T1000 (cell line): ENCODE data around the gene JAKMIP2.

Source experiments
- DNase-seq: peaks from one replicate; lab custom pipeline; 2025; ENCODE audit warnings: mixed read lengths; lab: John Stamatoyannopoulos, UW

Gene JAKMIP2

DNA sequence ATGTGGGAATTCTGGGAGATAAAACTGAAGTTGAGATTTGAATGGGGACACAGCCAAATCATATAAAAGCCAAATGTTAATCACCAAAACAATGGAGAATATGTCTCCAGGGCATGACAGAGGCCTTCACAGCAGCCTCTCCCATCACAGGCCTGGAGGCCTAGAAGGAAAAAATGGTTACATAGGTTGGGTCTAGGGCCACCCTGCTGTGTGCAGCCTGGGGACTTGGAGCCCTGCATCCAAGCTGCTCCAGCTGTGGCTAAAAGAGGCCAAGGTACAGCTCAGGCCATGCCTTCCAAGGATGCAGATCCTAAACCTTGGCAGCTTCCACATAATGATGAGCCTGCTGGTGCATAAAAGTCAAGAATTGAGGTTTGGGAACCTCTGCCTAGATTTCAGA is 85.1 kb downstream of the JAKMIP2 start:
- no peak for DNase-seq

GRCh38 chr5:147694772-147695171 is 87.8 kb downstream of the JAKMIP2 start:
- DNase-seq, result no peak

GRCh38 chr5:147693233-147693632 is 89.3 kb downstream of the JAKMIP2 start:
- DNase-seq, result no peak

DNA sequence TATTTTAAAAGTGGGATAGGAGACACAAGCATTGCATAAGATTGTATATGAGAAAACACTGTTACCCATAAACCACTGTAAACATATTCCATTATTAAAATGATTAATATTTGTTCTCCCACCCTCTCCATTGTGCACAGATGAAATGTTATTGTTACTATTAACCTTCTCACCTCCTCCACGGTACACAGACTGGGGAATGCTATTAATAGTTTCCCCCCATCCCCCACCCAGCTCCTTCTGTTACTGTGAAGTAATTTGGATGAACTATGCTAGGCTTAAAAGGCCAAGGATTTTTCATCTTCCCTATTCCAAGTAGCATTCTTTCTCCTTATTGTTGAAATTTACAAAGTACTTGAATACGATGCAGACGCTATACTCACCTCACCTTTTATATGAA is 91.4 kb downstream of the JAKMIP2 start:
- DNase-seq, result no peak

GRCh38 chr5:147690595-147690994 is 91.9 kb downstream of the JAKMIP2 start:
- DNase-seq, result no peak

GRCh38 chr5:147689426-147689825 is 93.1 kb downstream of the JAKMIP2 start:
- no peak for DNase-seq

- no peak for DNase-seq
Measured at GRCh38 chr5:147688656-147689356, 93.7 kb downstream of the JAKMIP2 start.

DNA sequence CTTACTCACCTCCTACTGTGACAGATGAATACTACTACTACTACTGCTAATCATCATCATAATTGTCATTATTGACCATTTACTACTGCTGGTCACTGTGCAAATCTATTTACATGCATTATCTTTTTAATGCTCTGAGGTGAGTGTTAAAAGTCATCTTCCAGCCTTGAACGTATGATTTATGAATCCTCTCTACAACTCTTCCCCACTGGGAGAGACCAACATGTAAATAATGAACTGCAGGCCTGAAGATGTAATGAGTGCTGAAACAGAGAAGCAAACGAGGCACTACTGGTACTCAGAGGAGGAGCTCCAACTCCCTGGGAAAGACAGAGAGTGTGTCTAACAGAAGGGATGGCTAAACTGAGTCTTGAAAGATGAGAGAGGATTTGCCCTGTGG is 95.4 kb downstream of the JAKMIP2 start:
- no peak for DNase-seq

DNA sequence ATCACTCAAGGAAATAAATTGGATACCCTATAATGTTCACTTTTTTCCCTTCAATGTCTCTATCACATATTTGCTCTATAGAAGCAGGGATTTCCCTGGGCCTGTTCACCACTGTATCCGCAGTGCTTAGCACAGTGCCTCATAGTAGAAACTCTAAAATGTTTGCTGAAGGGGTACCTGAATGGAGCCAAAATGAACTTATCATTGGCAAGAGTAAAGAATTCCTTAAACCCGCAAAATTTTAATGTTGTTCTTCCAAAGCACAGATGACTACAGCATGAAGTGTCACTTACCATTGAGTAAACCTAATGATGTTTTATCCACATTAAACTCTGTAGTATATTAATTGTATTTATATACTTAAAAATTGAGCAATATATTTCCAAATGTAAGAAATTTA is 96.1 kb downstream of the JAKMIP2 start:
- no peak for DNase-seq

GRCh38 chr5:147685993-147686392 is 96.5 kb downstream of the JAKMIP2 start:
- DNase-seq, result peak; percentile 4

DNA sequence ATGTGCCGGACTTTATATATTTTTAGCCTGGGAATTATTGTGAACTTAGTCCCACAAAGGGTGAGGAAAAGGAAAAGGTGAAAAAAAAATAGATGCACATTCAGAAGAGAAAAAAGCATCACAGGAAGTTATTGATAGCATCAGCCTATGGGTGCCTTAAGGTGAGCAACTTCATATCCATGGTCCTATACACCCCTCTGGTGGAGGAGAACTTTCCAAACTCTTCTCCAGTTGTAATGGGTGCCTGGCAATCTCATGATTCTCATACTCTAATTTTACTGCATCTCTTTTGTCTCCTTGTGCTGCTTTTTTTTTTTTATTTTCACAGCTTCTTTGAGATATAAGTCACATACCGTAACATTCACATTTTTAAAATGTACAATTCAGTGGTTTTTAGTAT is 107.4 kb downstream of the JAKMIP2 start:
- no peak for DNase-seq

GRCh38 chr5:147674411-147674810 is 108.1 kb downstream of the JAKMIP2 start:
- no peak for DNase-seq

- no peak for DNase-seq
Measured at GRCh38 chr5:147673791-147674190, 108.7 kb downstream of the JAKMIP2 start.

- no peak for DNase-seq
Measured at GRCh38 chr5:147673266-147673665, 109.3 kb downstream of the JAKMIP2 start.

GRCh38 chr5:147671365-147671764 is 111.2 kb downstream of the JAKMIP2 start:
- no peak for DNase-seq

DNA sequence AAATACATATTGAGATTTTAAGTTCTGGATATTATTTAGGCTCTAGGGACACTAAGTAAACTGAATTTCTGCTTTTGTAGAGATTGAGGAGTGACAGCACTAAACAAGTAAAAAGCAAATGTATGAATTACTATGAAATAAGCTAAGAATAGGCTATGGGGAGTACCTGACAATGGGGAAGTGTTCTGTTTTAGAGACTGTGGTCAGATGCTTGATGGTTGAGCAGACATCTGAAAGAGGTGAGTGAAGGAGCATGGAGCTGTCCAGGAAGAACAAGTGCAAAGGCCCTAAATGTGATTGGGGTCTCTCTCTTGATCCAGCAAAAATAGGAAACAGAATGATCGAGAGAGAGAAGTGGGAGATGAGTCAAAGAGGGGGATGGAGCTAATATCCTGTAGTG is 111.7 kb downstream of the JAKMIP2 start:
- no peak for DNase-seq

DNA sequence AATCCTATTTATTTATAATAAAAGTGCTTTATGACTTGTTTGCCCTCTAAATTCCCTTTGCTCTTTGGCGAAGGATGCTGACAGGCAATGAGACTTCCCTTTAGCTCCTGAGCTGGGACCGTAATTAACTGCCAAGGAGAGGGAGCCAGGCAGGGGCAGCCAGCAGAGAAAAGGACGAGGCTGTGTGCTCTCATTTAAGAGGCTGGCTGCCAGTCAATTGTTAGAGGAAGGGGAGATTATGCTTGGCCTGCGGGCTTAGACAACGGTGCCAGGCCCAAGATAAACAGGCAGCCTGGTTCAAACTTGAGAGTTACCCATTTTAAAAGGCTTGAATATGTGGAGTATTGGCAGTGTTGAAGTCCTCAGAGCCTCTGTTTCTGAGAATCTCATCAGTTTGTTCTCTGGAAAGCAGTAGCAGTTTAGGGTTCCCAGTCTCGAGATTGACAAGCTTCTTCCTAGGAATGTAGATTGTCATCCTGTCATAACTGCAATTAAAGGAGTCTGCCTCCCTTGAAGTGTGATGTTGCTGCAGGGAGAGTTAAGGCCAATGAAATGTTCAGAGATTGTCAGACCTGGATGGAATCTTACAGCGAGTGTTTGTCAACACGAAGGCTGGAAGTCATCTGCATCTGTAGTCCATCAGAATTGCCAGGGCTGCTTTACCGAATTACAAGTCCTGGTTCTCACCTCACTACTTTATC is 113.2 kb downstream of the JAKMIP2 start:
- DNase-seq, result no peak

DNA sequence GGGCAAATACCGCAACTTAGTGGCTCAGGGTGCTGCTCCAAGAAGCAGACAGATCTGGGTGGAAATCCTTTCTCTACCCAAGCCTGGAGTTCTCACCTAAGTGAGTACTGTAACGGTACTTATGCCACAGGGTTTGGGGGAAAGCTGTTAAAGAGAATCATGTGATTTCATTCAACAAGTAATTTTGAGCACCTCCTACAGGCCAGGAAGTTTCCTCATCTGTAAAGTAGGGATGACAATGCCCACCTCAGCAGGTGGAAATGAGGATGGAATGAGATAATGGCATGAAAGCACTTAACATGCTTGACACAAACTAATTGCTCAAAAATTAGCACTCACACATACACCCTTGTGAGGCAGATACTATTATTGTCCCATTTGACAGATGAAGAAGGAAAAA is 114.1 kb downstream of the JAKMIP2 start:
- DNase-seq, result no peak

DNA sequence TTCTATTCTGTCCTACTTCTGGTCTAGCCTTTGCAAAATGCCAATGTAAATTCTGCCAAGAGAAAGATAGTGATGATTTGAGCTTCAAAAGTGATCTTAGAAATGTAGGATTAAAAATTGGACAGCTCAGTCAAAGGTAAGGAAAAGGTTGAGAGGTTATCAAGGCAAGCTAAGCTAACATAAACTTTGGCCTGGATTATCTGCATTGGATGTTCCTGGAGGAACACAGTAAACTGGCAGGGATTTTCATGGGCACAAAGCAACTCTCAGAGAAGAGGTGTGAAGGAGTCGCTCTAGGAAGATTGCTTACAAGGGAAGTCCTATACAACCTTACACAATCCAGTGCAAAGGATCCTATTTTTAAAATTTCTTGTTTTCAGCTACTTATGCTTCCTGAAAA is 115.2 kb downstream of the JAKMIP2 start:
- DNase-seq, result no peak

- DNase-seq, result no peak
Measured at GRCh38 chr5:147666419-147666818, 116.1 kb downstream of the JAKMIP2 start.

GRCh38 chr5:147661541-147661940 is 121.0 kb downstream of the JAKMIP2 start:
- DNase-seq, result no peak

GRCh38 chr5:147659166-147659929 is 123.2 kb downstream of the JAKMIP2 start:
- no peak for DNase-seq
